H1 (cell line): ENCODE results near the gene DCDC2. TPM values are rescaled to one million over a fixed set of nuclear protein-coding genes. Genes with fewer than 3 reads are reported as not detected.

ENCODE experiments used
- CBX5 ChIP-seq: fragments of 300-800, 300-1000 bp; sonication (generic); IDR thresholded peaks from 2 replicates; pipeline ENCODE4 v1.7.1; 2016; ENCODE audit warnings: antibody characterized with exemption, low read length, low read depth
- CHD7 ChIP-seq: fragments of 300-600 bp; sonication (generic); IDR thresholded peaks from 2 replicates; pipeline ENCODE4 v1.7.1; 2012; ENCODE audit warnings: low read length, moderate library complexity, mild to moderate bottlenecking, inconsistent platforms; ENCODE audit not compliant: insufficient replicate concordance
- CTBP2 ChIP-seq: IDR thresholded peaks from 2 replicates; pipeline ENCODE4 v1.7.0; 2011; ENCODE audit warnings: borderline replicate concordance, mild to moderate bottlenecking, moderate library complexity, mixed read lengths, low read length; ENCODE audit not compliant: insufficient read depth, insufficient read length
- HDAC2 ChIP-seq, 2 experiments: fragments of 300-600 bp in 1 of 2; sonication (generic) in 1 of 2; IDR thresholded peaks; 2 replicates each; pipeline ENCODE4 v1.6.1; 2011 to 2012; ENCODE audit warnings: low read depth in 2 of 2, low read length in 2 of 2, mild to moderate bottlenecking in 2 of 2, moderate library complexity in 2 of 2, borderline replicate concordance in 1 of 2, inconsistent platforms in 1 of 2
- JUND ChIP-seq: IDR thresholded peaks from 2 replicates; pipeline ENCODE4 v1.6.1; 2011; ENCODE audit warnings: mild to moderate bottlenecking, improper control_type of control experiment, low read length
- POLR2A ChIP-seq, 2 experiments: IDR thresholded peaks; 1 replicate in 1 of 2; 2 replicates in 1 of 2; pipeline ENCODE4 v1.6.1; 2011; ENCODE audit warnings: low read depth in 2 of 2, low read length in 2 of 2, mild to moderate bottlenecking in 2 of 2; ENCODE audit errors: control extremely low read depth in 1 of 2
- TEAD4 ChIP-seq: IDR thresholded peaks from 2 replicates; pipeline ENCODE4 v1.6.1; 2012; ENCODE audit warnings: low read depth, low read length, inconsistent platforms, mixed read lengths
- USF2 ChIP-seq: IDR thresholded peaks from 2 replicates; pipeline ENCODE4 v1.6.1; 2011; ENCODE audit warnings: low read length, improper control_type of control experiment
- polyA plus RNA-seq, 7 experiments: library from polyadenylated mRNA; depleted of rRNA in 3 of 7; stranded (reverse) in 5 of 7; unstranded in 2 of 7; fragments of >200 nt in 5 of 7; fragments of 200-250 nt in 2 of 7; gene quantifications; 1 replicate in 5 of 7; 2 replicates in 1 of 7; 4 replicates in 1 of 7; pipeline versions ENCODE4 v1.2.1 to v1.2.3, GENCODE V29; 2011 to 2013; ENCODE audit warnings: missing spikeins in 2 of 7, mixed read lengths in 2 of 7
- total RNA-seq: library from RNA; stranded (reverse); fragmentation: NEBNext Ultra II Directional; extraction: Animal tissue kit (Norgen Biotek cat#: 25700); gene quantifications from 2 replicates; pipeline ENCODE4 v1.2.1, GENCODE V29; 2021

DCDC2 gene
- total and polyA plus RNA-seq, 2 of the 8 experiments (the other 6 are each of a cell fraction or from before 2014, with no cell fraction given): 0.03 to 0.15 TPM

DNA sequence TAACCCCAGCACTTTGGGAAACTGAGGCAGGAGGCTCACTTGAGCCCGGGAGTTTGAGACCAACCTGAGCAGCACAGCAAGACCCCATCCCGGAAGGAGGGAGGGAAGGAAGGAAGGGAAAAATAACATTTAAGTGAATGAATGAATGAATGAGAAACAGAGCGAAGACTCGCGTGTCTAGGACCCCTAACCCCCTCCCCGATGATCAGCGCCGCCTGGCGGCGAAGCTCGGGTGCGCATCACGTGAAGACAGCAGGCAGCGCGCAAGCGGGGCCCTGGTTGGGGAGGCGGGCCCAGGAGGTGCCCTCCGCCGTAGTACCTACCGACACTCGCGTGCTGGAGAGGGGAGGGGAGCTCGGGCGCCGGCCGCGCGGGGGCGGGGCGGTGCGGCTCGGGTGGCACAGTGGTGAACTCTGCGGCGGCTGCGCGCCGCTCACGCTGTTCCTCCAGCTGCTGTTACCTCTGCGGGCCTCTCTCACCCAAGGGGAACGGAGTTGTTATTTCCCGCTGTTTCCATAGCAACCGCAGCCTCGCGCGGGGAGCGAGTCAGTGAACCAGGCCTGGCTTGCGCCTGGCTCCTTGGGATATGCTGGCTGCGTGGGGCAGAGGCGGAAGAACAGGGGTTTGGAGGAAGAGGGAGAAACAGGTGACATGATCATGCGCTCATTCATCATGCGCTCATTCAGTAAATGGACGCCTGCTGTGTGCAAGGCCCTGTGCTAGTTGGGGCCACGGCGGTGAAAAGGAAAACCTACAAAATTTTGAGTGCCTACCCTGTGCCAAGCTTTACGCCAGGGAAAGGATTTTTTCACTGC is 2.0 kb upstream of the DCDC2 start (continued):
- TF ChIP-seq CHD7: no peak
- TF ChIP-seq POLR2A (IDR thresholded peaks at IDR 0.05; ENCODE audit: control extremely low read depth in 1 of 2, low read depth in 2 of 2, low read length in 2 of 2): no peak
- no peak for TF ChIP-seq CTBP2
- TF ChIP-seq USF2: peak; percentile 75
- 0 out of 2 replicates have a peak, but pooled peaks have one; percentile 2 for TF ChIP-seq TEAD4
- TF ChIP-seq JUND: no peak
- no peak for TF ChIP-seq CBX5
- TF ChIP-seq HDAC2 (IDR thresholded peaks at IDR 0.05; ENCODE audit: borderline replicate concordance in 1 of 2, low read depth in 2 of 2, low read length in 2 of 2): peak; percentile 89 to 93; a peak in 3 of 4 replicates
